ENCODE data around the gene ZBED4.

Gene ZBED4

GRCh38 chr22:49852898-49853894, at the start of gene ZBED4:
TSS of gene ZBED4 (plus strand) at chr22:49853844. CDS start at chr22:49883663, 29,819 bp downstream.
- H3K27ac ChIP-seq, result peak within 1 kb of the TSS; percentile 94
- TF ChIP-seq CTCF (conservative IDR thresholded peaks at IDR 0.05), result no peak

- H3K27ac ChIP-seq, result no peak overlapping the region
- TF ChIP-seq CTCF (conservative IDR thresholded peaks at IDR 0.05), result no peak
Measured at GRCh38 chr22:49807129-49807528, 46.5 kb upstream of the ZBED4 start.

- TF ChIP-seq CTCF (conservative IDR thresholded peaks at IDR 0.05), result no peak
- H3K27ac ChIP-seq, result no peak overlapping the region
Measured at GRCh38 chr22:49807780-49808708, 45.6 kb upstream of the ZBED4 start.

GRCh38 chr22:49810363-49811019, 43.2 kb upstream of the ZBED4 start:
- H3K27ac ChIP-seq, result peak overlapping the region; percentile 13; the same call in 1 of the 2 replicates
- no peak for TF ChIP-seq CTCF (conservative IDR thresholded peaks at IDR 0.05)

- H3K27ac ChIP-seq, result no peak overlapping the region
- no peak for TF ChIP-seq CTCF (conservative IDR thresholded peaks at IDR 0.05)
Measured at GRCh38 chr22:49811020-49811791, 42.4 kb upstream of the ZBED4 start.

- no peak overlapping the region for H3K27ac ChIP-seq
- TF ChIP-seq CTCF (conservative IDR thresholded peaks at IDR 0.05), result no peak
Measured at GRCh38 chr22:49812838-49813237, 40.8 kb upstream of the ZBED4 start.
